Forelimb muscle (tissue), 1 donor: ENCODE results near the gene UEVLD. TPM values are rescaled to one million over a fixed set of nuclear protein-coding genes. Genes with fewer than 3 reads are reported as not detected.
A peak's percentile ranks its signal among the peaks of the same experiment; 100 is the strongest.
"Not testable (repeated sequence)": the region's sequence is repeated elsewhere in the genome, so short reads cannot be mapped to it uniquely, and the experiment has no call there.

Source experiments
- DNase-seq: peaks from one replicate; pipeline ENCODE4 v3.0.0-alpha.2; 2013; ENCODE audit warnings: low read depth
- polyA plus RNA-seq: library from polyadenylated mRNA; unstranded; fragments of 120-200 nt; gene quantifications from one replicate; pipeline ENCODE4 v1.2.1, GENCODE V29; 2013; ENCODE audit not compliant: insufficient read length

Gene UEVLD
- 14.3 TPM for polyA plus RNA-seq

GRCh38 chr11:18588297-18589252 lies at the start of gene UEVLD:
Gene UEVLD (minus strand): TSS chr11:18588734. CDS start chr11:18588654, 80 bp downstream.
- DNase-seq, result peak; percentile 77

- DNase-seq, result peak; percentile 98
Measured at GRCh38 chr11:18634140-18635032, 45.9 kb upstream of the UEVLD start, which contains the start of gene SPTY2D1. Gene SPTY2D1 (minus strand): TSS chr11:18634342. CDS start chr11:18634257, 85 bp downstream.

DNA sequence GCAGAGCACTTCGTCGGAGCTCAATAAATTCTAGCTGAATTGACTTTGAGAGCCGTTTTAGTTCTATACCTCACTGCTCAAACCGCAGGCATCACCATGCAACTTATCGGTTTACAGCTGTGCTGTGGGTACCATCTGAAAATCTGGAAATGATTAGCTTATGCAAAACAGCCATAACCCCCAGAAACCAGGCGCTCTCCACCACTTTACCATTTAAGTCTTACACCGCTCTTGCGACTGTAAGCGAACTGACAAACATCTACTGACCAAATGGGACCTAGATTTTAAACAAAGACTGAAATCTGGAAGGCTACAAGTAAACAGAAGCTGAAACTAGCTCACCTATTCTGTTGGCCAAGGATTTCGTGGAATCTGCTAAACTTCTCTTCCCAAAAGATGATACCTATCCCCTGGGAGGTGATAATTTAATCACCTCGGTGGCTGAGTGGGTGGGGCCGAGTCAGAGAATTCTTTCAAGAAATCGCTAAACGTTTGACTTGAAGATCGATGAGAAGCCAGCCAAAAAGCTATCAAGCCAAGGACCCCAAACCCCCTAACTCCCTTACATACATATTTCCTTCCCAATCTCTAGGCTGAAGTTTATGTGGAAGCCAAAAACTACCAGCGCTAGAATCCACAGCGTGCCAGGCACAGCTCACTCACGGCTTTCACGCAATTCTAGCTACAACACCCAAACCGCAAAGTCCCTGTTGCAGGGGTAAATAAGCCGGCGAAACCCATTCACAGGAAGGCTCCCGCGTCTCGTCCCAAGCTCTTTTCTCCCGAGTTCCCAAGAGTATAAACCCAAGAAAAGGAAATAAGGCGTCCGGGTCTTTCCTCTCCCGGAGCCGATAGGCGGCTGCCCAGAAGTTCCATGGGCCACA lies 45.0 kb upstream of the UEVLD start:
- DNase-seq, result no peak

- DNase-seq, result no peak
Measured at GRCh38 chr11:18632841-18633240, 44.3 kb upstream of the UEVLD start.

- no peak for DNase-seq
Measured at GRCh38 chr11:18624161-18624560, 35.6 kb upstream of the UEVLD start.

- DNase-seq, result no peak
Measured at GRCh38 chr11:18623707-18624106, 35.2 kb upstream of the UEVLD start.

GRCh38 chr11:18618342-18619025 lies 29.9 kb upstream of the UEVLD start:
- DNase-seq, result no peak

GRCh38 chr11:18617688-18618341 lies 29.3 kb upstream of the UEVLD start:
- no peak for DNase-seq

DNA sequence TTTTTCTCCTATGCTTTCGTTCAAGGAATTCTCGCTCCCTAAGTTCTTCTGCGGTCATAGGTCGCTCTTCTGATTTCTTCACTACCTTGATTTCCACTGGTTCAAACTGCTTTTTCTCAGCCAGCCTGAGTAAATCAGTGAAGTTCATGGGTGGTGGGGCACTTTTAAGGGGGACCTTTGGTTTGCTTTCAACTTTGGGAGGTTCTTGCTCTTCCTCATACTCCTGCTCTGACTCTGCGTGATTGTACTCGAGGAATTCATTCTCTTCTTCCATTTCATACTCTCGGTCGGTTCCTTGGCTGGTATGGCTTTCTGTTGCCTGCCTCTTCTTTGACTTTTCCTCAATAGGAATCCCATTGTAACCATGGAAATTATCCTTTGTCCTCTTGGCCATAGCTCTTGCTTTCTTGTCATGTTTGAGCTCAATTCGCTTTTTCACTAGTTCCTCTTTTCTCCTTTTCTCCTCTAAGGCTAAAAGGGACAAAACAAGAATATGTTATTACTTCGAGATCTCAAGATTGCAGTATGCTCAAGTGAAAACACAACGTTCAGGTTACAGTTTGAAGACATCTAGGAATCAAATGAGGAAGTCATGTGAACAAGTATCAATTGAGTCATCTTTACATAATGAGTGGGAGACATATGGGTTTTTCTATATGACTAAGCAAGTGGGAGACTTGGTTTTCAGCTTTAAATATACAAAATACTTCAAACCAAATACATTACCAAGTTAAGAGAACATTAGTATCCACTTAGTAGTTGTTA lies 27.3 kb upstream of the UEVLD start:
- DNase-seq, result no peak

GRCh38 chr11:18614667-18615066 lies 26.1 kb upstream of the UEVLD start:
- no peak for DNase-seq

DNA sequence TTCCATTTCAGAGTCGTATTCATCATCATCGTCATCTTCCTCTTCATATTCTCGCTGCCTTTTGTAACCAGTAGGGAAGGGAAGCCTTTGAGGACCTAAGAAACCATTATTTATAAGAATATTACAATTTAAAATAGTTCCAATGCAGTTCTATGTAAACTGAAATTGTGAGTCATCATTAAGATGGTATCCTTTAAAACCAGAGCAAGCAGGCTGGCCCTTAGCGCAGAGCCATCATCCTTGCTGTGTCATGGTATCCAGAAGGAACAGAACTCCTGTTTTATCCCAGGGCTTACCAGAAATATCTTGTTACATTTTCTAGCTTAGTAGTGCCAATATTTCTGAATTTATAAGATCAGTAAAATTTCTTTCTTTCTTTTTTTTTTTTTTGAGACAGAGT lies 23.9 kb upstream of the UEVLD start:
- DNase-seq, result no peak

DNA sequence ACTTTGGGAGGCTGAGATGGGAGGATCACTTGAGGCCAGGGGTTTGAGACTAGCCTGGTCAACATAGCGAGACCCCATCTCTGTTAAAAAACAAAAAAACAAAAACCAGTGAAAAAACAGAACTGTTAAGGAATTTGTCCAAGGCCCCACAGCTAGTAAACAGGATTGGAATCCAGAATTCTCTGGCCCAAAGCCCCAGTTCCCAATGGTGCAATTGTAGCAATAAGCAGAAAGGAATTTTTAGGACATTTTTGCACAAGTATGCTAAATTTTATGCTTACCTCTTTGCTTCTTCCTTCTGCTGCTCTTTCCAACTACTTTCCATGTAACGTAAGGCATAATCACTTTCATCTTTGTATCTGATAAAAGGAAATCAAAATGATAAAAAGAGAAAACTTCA lies 22.7 kb upstream of the UEVLD start:
- no peak for DNase-seq

DNA sequence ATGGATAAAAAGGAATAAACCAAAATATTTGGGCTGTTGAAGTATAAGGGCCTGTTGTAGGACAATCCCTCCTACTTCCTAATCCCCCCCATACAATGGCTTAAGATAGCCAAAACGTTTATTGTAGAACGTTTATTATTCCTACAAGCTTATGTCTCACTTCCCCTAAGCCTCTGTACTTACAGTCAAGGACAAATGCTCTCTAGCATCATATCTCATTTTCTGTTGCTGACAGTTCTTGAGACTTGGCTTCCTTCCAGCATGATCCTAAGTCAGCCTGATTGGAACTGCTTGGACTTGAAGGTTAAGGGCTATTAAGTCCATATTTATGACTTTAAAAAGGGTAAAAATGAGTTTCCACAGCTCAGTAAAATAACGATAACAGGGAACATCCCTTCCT lies 19.8 kb upstream of the UEVLD start:
- DNase-seq, result no peak

GRCh38 chr11:18600915-18601569 lies 12.5 kb upstream of the UEVLD start:
- no peak for DNase-seq

DNA sequence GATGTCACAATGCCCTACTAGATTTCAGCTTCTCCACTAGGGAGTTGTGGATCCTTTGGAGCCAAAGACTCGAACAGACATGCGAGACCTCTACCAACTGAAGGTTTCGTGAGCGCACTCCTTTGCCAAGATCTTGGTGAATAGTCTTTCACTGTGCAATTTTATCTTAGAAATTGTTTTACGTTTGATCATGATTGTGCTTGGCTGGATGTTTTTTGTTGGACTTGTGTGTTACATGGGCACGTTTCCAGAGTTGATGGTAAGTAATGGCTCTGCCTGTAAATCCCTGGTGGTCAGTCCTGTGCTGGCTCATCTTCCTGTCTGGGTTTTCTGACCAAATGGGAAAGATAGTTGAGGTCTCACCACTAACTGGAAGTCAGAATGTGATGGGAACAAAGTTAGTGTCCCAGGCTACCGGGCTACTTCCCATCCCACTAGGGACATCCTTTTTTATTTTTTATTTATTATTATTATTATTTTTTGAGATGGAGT lies 11.3 kb upstream of the UEVLD start, which contains the start of gene MISFA:
MISFA (plus strand) TSS at position 51 of the 492 bp plus-strand sequence; CDS start at position 191, 140 bp downstream.
- DNase-seq, result no peak

DNA sequence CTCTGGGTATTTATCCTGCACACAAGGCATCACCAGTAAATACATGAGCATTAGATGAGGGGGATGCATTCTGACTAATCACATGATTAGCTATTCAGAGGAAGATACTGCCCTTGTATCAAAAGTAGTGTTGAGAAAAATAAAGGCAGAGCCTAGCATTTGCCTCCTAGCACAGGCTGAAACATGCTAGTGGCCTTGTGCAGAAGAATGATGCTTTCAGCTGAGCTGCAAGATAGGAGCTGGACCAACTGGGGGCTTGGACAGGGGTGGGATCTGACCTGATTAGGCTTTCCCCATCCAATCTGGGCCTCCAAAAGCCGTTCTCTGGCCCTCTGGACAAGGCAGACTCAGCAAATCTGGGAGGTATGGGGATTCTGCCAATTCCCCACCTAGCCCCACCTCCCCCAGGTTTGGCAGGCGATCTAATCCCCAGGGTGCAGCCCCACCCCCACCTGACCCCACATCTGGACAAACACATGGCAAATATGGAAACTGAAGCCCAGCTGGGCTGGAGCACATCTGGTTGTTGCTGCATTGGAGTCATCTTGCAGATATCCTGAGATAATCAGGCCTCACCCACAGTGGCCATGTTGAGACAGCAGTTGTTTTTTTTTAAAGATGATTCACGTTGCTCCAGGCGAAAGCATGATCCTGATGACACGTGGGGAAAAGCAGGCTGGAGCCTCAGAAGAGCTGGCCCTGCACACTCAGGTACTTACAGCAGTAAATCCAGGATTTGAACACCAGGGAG lies 6.6 kb upstream of the UEVLD start:
- no peak for DNase-seq

- not testable (repeated sequence) for DNase-seq
Measured at GRCh38 chr11:18594088-18594487, 5.6 kb upstream of the UEVLD start.

DNA sequence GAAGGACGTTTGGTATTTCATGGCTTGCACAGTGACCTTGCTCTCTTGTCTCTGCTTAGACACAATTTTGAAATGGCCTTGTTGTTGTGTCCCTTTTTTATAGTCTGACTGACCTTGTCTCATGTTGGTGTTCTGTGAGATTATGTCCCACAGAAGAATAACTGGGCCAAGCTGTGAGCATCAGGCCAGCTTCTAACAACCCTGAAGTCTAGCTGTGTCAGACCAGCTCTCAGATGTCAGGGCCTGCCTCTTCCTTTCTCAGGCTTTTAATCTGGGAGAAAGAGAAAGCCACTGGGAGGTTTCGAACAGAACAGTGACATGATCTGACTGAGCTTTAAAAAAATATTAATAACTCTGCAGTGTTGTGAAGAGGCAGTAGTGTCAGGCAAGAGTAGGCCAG lies 2.0 kb upstream of the UEVLD start:
- no peak for DNase-seq
